Fibroblast of lung (primary cell): ENCODE measurements around the gene ARFGAP1. TPM values are rescaled to one million over a fixed set of nuclear protein-coding genes. Genes with fewer than 3 reads are reported as not detected.

ENCODE experiments used
- DNase-seq, 2 donors: peaks; one replicate each; pipeline versions ENCODE4 v3.0.0 to v3.0.0-alpha.2; 2010; ENCODE audit warnings: low read depth in 2 of 2
- H2AFZ ChIP-seq: 2 replicates; pipeline ENCODE4 v1.5.1; 2012; ENCODE audit warnings: low read length, control low read depth, inconsistent platforms
- H3K27ac ChIP-seq: 2 replicates; pipeline ENCODE4 v1.5.1; 2011; ENCODE audit warnings: low read length, control low read depth; ENCODE audit not compliant: insufficient read depth
- H3K27me3 ChIP-seq: 2 replicates; pipeline ENCODE4 v1.5.1; 2011; ENCODE audit warnings: mild to moderate bottlenecking, low read length; ENCODE audit not compliant: control insufficient read depth, insufficient read depth
- H3K36me3 ChIP-seq: 2 replicates; pipeline ENCODE4 v1.5.1; 2011; ENCODE audit warnings: low read length; ENCODE audit not compliant: control insufficient read depth, insufficient read depth
- H3K4me1 ChIP-seq: 2 replicates; pipeline ENCODE4 v1.5.1; 2011; ENCODE audit warnings: low read length; ENCODE audit not compliant: control insufficient read depth, insufficient read depth; ENCODE audit errors: extremely low read depth
- H3K4me2 ChIP-seq: 2 replicates; pipeline ENCODE4 v1.5.1; 2011; ENCODE audit warnings: low read length, control low read depth; ENCODE audit not compliant: insufficient read depth; ENCODE audit errors: extremely low read depth
- H3K4me3 ChIP-seq, 4 experiments: fragments of 200-600 bp in 1 of 4; sonication (generic) in 1 of 4; replicated peaks in 1 of 4; 2 replicates each; pipeline ENCODE4 v1.5.1; 2011 to 2016; ENCODE audit warnings: low read length in 4 of 4, low read depth in 3 of 4, mild to moderate bottlenecking in 3 of 4, control low read depth in 2 of 4, inconsistent platforms in 1 of 4, mixed read lengths in 1 of 4; ENCODE audit not compliant: insufficient read depth in 1 of 4; ENCODE audit errors: control extremely low read depth in 1 of 4
- H3K79me2 ChIP-seq: 2 replicates; pipeline ENCODE4 v1.5.1; 2012; ENCODE audit warnings: mild to moderate bottlenecking, low read length, inconsistent platforms; ENCODE audit not compliant: control insufficient read depth, insufficient read depth
- H3K9ac ChIP-seq: 2 replicates; pipeline ENCODE4 v1.5.1; 2011; ENCODE audit warnings: mild to moderate bottlenecking, low read length, control low read depth; ENCODE audit not compliant: insufficient read depth
- H3K9me3 ChIP-seq: 2 replicates; pipeline ENCODE4 v1.5.1; 2012; ENCODE audit warnings: low read depth, low read length; ENCODE audit not compliant: control insufficient read depth, insufficient read depth
- H4K20me1 ChIP-seq: 2 replicates; pipeline ENCODE4 v1.5.1; 2011; ENCODE audit warnings: low read length; ENCODE audit not compliant: control insufficient read depth, insufficient read depth; ENCODE audit errors: extremely low read depth
- EZH2 ChIP-seq: IDR thresholded peaks from 2 replicates; pipeline ENCODE4 v1.5.1; 2012; ENCODE audit warnings: low read length, control low read depth, mild to moderate bottlenecking; ENCODE audit errors: missing control alignments
- polyA plus RNA-seq, 2 donors: library from polyadenylated mRNA; depleted of rRNA in 1 of 2; stranded (reverse) in 1 of 2; unstranded in 1 of 2; fragments of >200 nt; gene quantifications; 2 replicates each; pipeline ENCODE4 v1.2.1, GENCODE V29; 2011 to 2012; ENCODE audit warnings: missing spikeins in 1 of 2
- total RNA-seq: library from RNA; depleted of rRNA; stranded (reverse); fragments of >200 nt; gene quantifications from 2 replicates; pipeline ENCODE4 v1.2.1, GENCODE V29; 2014
- TF ChIP-seq, protein P1 (sequence below), 2 donors: IDR thresholded peaks in 1 of 2; conservative IDR thresholded peaks in 1 of 2; 1 replicate in 1 of 2; 2 replicates in 1 of 2; pipeline ENCODE4 v1.5.1; 2011 to 2012; ENCODE audit warnings: low read length in 2 of 2, control low read depth in 1 of 2, inconsistent platforms in 1 of 2, low read depth in 1 of 2, mild to moderate bottlenecking in 1 of 2

The ARFGAP1 gene
- total and polyA plus RNA-seq, 2 donors (not counting 1 experiment from before 2014, with no cell fraction given): 37.6 to 42.9 TPM

DNA sequence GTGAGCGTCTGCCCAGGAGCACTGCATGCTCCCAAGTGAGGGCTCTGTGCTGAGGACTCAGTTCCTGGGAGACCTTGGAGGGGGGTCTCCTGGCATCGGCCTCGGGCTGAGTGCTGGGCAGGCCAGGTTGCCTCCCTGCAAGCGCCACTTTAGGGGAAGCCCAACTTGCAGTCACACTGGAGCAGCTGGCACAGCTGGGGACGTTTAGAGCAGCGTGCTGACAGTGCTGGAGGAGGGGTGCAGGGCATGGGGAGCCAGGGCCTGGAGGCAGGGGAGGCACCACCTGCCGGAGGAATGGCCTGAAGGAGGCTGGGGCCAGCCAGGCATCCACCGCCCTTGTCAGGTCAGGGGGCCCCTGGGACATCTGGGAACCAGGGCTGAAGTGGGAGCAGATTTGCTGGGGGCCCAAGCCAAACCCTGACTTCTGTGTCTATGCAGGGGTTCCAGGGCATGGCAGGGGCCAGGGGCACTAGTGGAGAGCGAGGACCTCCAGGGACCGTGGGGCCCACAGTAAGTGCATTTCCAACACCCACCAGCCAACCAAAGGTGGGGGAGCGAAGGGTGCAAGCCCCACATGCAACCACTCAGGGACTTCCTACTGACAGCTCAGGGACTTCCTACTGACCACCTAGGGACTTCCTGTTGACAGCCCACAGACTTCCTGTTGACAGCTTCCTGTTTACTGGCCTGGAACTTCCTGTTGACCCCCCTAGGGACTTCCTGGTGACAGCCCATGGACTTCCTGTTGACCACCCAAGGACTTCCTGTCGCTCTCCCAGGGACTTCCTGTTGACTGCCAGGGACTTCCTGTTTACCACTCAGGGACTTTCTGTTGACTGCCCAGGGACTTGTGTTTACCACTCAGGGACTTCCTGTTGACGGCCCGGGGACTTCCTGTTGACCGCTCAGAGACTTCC, 54.0 kb downstream of the ARFGAP1 start:
- DNase-seq: no peak
- Histone ChIP-seq H3K27me3 (peaks cover 7% of the 10 kb centered on the region), H3K4me1 (no peaks in the 10 kb centered on the region), H2AFZ (no peak overlapping the region), H3K4me2 (no peak overlapping the region), H3K27ac (no peak overlapping the region), H3K79me2 (no peaks in the 10 kb centered on the region), H3K36me3 (no peaks in the 10 kb centered on the region), H3K9ac (no peak overlapping the region), H4K20me1 (no peaks in the 10 kb centered on the region), H3K4me3 (no peak overlapping the region), H3K9me3 (no peaks in the 10 kb centered on the region)
- no peak for TF ChIP-seq EZH2
- TF ChIP-seq, protein P1, sequence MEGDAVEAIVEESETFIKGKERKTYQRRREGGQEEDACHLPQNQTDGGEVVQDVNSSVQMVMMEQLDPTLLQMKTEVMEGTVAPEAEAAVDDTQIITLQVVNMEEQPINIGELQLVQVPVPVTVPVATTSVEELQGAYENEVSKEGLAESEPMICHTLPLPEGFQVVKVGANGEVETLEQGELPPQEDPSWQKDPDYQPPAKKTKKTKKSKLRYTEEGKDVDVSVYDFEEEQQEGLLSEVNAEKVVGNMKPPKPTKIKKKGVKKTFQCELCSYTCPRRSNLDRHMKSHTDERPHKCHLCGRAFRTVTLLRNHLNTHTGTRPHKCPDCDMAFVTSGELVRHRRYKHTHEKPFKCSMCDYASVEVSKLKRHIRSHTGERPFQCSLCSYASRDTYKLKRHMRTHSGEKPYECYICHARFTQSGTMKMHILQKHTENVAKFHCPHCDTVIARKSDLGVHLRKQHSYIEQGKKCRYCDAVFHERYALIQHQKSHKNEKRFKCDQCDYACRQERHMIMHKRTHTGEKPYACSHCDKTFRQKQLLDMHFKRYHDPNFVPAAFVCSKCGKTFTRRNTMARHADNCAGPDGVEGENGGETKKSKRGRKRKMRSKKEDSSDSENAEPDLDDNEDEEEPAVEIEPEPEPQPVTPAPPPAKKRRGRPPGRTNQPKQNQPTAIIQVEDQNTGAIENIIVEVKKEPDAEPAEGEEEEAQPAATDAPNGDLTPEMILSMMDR (conservative IDR thresholded peaks at IDR 0.05 in 1 of 2, IDR thresholded peaks at IDR 0.05 in 1 of 2; ENCODE audit: low read depth in 1 of 2, low read length in 2 of 2): no peak

DNA sequence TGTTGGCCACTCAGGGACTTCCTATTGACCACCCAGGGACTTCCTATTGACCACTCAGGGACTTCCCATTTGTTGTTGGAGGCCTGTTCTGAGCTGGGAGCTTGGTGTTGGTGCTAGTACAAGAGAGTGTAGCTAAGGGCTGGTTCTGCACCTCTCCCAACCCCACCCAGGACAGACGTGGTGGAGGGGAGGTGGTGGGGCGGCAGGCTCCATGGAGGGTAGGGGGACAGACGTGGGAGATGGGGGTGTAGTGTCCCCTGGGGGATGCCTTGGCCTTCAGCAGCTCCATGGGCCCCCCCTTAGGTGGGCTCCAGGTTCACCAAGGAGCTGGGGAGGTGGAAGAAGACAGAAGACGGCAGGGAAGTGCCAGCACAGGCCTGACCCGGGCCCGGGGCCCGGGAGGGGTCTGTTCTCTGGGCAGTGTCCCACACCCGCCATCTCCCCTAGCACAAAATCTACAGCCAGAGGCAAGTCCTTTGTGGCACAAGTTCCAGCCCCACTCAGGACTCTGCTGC, 54.7 kb downstream of the ARFGAP1 start:
- Histone ChIP-seq H3K27me3 (peaks cover 7% of the 10 kb centered on the region), H2AFZ (no peak overlapping the region), H3K27ac (no peak overlapping the region), H3K4me3 (no peak overlapping the region), H3K36me3 (no peaks in the 10 kb centered on the region), H3K9ac (no peak overlapping the region), H3K79me2 (no peaks in the 10 kb centered on the region), H4K20me1 (no peaks in the 10 kb centered on the region), H3K9me3 (no peaks in the 10 kb centered on the region), H3K4me1 (no peaks in the 10 kb centered on the region), H3K4me2 (no peak overlapping the region)
- no peak for TF ChIP-seq EZH2
- TF ChIP-seq, protein P1 (conservative IDR thresholded peaks at IDR 0.05 in 1 of 2, IDR thresholded peaks at IDR 0.05 in 1 of 2; ENCODE audit: low read depth in 1 of 2, low read length in 2 of 2): no peak
- no peak for DNase-seq

DNA sequence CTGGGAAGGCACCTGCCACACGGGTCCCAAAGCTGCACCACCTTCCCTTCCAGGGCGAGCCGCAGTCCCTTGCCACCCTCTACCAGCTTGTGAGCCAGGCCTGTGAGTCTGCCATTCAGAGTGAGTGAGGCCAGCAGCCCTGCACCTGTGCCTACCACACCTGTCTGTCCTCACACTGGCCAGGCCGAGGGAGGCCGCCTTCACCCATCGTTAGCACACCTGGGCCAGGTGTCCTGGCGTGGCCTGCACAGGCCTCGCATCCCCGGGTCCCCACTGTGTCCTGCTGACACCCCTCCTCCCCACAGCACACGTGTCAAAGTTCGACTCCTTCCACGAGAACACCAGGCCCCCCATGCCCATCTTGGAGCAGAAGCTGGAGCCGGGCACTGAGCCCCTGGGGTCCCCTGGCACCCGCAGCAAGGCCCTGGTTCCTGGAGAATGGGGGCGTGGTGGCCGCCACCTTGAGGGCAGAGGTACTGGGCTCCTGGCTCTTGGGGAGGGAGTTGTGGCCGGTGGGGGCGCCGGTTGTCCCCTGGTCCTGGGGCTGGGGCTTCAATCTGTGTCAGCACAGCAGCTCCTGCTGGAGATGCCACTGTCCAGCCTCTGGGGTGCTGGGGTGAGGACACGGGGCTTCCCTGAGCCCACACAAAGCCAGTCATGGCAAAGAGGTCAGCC, 55.5 kb downstream of the ARFGAP1 start:
- no peak overlapping the region for H3K4me3 ChIP-seq
- no peak overlapping the region for H2AFZ ChIP-seq
- H3K27me3 ChIP-seq: peaks cover 3% of the 10 kb centered on the region
- H3K36me3 ChIP-seq: no peaks in the 10 kb centered on the region
- H4K20me1 ChIP-seq: no peaks in the 10 kb centered on the region
- no peaks in the 10 kb centered on the region for H3K9me3 ChIP-seq
- DNase-seq: no peak
- TF ChIP-seq, protein P1 (conservative IDR thresholded peaks at IDR 0.05 in 1 of 2, IDR thresholded peaks at IDR 0.05 in 1 of 2; ENCODE audit: low read depth in 1 of 2, low read length in 2 of 2): no peak
- TF ChIP-seq EZH2: no peak
- no peak overlapping the region for H3K9ac ChIP-seq
- H3K4me2 ChIP-seq: no peak overlapping the region
- no peaks in the 10 kb centered on the region for H3K4me1 ChIP-seq
- no peaks in the 10 kb centered on the region for H3K79me2 ChIP-seq
- H3K27ac ChIP-seq: no peak overlapping the region
